Hematopoietic multipotent progenitor cell treated with erythropoietin and hydrocortisone succinate and interleukin-3 and kit ligand, for 6 days (in vitro differentiated cells): ENCODE results near the gene WIPI1.

Source experiments
- DNase-seq: peaks from one replicate; pipeline ENCODE4 v3.0.0-alpha.2; 2015

WIPI1 gene

DNA sequence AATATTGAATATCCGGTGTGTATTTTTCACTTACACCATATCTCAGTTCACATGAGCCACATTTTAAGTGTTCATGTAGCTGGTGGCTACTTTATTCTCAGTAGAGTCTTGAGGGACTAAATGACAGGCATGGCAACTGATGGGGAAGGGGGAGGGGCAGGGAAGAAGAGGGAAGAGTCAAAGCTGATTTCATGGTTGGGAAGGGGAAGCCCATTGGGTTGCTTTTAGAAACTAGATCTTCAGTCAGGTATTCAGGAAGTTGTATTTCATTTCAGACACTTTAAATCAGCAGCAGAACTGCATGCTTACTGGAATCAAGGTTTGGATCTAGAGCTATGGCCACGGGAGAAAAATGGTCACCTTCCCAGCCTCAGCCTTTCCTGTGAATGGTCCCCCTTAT lies 2.9 kb upstream of the WIPI1 start:
- no peak for DNase-seq

DNA sequence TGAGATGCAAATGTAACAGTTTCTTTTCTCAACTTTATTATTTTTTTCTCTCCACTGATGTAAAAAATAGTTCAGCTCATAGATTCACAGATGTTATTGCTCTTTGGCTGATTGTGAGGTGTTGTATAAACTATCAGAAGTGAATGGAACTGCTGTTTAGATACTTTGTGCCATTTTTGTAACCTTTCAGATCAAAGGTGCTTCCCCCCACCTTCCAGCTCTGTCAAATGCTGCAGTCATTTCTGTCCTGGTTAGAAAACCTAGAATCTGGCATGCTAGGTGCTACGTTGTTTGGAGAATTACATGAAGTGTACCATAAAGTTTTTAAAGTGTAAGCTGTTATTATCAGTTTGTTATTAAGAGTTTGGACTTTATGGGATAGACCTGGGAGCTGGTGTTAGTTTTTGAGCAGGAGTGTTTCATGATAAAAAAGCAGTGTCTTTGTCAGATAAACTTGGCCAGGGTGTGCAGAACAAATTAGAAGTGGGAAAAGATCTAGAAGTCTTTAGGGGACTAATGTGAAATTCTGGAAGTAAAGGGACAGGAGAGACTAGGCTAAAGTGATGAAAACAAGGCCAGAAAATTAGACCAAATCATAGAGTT lies 1.8 kb upstream of the WIPI1 start:
- no peak for DNase-seq

DNA sequence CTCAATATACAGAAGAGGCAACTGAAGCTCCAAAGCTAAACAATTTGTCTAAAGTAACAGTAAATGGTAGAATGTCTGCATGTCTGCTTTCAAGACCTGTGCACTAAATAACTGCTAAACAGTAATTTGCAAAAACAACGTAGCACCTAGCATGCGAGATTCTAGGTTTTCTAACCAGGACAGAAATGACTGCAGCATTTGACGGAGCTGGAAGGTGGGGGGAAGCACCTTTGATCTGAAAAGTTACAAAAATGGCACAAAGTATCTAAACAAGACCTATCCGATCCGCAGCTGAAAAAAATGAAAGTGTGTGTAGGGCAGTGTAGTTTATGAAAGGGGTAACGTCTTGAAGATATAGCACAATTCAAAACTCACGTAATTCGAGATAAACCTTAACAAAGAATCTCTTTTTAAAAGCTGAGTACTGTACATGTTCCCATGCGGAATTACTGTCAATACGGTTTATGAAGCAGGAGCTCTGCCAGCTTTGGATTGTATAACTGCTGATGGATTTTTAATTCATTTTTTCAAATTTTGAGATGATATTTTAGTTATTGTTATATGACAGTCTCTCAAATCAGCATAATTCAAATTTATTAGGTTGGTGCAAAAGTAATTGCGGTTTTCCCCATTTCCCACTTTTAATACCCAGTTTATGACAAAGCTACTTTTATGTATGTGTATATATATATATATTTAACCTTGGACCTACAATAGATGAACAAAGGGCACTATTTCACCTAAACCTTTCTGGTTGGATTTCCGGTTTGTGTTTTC lies 1.2 kb upstream of the WIPI1 start:
- no peak for DNase-seq

DNA sequence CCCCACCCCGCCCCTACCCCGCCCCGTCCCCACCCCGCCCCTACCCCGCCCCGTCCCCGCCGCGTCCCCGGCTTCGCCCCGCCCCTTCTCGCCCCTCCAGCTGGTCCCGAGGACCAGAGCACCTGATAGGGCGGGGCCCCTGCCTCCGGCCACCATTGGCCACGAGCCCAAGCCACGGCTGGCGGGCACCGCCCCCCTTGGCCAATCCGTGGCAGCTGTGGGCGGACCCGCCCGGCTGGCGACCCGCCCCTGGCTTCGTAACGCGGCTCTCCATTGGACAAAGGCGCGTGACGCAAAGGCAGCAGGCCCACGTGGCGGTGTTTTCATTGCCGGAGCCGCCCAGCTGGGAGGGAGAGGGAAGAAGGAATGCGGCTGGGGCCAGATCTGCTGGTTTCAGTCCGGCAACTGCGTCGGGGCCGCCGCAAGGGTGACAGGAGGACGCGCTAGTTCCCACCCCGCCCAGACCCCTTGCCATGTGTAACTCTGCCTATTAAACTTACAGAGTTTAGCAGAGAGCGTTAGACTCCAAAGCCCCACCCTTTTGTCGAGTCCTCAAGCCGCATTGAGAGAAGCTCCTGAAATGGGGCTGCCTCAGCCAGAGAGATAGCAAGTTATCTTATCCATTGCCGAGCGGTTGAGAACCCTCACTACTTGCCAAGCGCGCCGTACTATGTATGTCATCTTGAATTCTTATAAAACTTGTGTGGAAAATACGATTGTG lies 403 bp upstream of the WIPI1 start:
- peak; percentile 98 for DNase-seq

DNA sequence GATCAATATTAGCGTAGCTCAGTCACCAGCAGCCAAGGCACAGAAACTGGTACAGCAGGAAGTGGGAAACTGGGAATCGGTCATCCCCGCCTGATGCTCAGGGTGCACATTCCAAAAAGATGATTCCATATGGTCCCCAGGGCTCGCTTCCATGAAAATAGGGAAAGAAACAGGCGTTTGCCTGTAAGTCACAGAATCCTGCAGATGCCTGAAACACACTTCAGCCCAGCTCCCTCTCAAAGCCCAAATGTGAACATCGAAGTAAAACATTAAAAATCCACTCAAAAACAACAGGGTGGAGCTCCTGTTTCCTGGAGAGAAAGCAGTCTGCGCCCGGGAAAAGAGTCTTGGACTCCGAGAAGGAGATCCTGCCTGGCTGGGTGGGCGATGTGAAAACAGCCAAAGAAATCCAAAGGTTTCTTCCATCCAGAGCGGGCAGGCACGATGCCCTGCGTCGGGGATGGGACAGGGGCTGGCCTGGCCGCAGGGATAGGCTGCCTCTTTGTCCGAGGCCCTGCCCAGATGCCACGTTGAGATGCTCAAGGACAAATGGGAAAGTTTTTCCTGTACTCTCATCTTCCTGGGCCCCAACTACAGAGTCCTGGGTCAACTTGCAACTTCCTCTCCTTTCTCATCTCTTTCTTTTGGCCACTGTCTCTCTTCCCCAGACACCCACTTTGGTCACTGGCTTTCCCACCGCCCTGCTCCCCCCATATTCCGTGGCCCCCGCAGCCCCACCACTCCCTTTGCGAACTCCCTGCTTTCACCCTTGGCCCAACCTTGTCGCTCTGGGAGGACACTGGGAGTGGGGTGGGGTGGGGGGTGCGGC lies 743 bp downstream of the WIPI1 start:
- peak; percentile 39 for DNase-seq

DNA sequence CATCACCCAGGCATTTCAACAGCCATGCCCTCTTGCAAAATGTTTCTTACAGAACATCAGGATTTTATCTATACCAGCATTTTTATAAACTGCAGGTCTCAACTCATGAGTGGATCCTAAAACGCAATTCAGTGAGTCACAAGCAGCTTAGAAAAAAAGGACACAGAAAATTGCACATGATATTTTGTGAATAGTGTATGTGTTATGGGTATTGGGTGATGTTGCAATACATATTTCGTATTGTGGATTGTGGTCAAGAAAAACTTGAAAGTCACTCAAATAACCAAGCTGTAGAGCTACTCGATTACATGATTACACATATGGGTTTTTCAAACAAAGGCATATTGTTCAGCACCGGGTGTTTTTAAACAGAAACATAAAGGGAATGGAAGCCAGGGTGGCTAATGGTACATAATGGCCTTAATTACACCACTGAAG lies 1.4 kb downstream of the WIPI1 start:
- DNase-seq, result peak; percentile 63

DNA sequence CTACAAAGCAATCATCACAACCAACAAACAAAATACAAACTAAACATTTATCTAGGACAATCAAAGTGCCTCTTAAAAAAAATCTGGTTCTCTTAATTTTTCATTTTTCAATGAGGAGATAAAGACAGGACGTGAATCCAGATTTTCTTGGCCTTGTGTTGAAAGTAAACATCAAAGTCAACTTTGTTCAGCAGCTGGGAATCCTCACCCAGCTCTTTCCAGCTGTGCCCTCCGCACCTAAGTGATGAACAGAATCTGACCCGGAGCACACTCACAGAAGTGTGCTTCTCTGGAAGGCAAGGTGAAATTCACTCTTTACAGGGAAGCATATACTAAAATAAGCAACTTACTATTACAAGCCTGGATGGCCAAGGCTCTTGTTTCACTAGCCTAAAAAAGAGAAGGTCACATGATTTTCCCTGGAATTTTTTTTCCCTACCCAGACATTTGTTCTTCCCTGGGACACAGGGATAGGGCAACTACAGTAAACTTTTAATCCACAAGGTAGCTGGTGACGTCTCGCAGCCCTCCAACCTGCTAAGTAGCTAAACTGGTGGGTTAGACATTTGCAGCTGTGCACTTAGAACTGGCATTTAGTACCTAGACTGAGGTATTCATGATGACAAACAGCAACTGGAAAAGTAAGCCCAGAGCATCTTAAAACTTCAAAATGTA lies 3.2 kb downstream of the WIPI1 start:
- DNase-seq, result no peak

DNA sequence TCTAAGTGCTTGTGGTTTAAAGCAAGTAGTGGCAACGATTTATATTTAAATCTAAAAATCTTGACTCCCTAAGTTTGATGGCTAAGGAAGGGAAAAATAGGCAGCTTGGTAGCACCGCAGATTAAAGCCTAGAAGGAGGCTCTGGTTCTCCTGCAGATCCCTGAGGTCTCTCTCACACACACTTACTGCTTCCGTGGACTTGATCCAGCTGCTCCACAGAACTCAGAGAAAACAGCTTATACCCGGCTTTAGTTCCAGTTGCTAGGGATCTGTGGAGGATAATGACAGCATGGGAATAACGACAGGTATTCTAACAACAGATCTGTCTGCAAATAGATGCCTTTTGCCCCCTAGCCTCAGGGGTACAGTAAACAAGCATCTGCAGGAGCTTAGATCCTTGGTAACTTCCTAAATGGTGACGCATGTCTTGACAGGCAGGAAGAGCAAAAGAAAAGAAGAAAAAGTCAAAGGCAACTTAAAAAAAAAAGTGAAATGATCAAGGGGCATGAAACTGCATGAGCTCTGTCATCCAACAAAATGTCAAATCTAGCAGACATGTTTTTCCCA lies 4.5 kb downstream of the WIPI1 start:
- no peak for DNase-seq

DNA sequence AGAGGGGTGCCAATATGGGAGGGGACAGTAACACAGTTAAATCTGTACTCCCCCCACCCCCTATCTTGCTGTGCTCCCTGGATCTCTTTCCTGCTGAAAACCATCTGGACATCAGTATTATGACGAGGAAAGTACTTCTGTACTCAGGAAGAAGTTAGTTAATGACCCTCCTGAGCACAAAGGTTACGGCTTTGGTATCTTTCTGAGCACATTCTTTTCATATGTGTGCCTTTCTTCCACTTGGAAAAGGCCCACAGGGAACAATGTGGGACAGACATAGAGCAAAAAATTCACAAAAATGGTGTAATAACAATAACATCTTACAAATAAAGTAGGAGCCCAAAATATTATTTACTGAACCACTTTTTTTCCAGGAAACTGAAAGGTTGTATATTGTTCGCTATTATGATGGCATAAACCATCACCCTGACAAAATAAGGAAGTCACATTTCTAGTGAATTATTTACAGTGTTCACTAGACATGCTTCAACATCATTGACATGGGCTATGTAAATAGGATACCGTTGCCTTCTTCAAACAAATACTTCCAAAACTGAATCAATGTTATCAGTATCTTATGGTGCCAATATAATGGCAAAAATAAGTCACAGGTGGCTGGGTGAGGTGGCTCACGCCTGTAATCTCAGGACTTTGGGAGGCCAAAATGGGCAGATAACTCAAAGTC lies 5.5 kb downstream of the WIPI1 start:
- no peak for DNase-seq

DNA sequence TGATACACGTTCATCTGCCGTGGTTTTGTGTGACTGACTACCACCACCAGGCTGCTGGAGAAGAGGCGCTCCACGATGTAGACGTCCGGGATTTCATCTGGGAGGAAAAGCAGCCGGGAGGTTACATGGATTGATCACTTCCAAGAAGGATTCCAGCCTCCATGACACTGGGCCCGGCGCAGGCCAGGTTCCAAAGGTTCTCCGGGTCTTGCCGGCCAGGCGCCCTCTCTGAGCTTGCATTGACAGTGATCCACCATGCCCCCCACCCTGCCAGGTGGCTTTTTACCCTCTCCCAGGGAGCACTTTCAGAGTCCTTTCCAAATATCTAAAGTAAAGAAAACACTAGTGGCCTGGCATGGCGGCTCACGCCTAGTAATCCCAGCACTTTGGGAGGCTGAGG lies 6.5 kb downstream of the WIPI1 start:
- no peak for DNase-seq

DNA sequence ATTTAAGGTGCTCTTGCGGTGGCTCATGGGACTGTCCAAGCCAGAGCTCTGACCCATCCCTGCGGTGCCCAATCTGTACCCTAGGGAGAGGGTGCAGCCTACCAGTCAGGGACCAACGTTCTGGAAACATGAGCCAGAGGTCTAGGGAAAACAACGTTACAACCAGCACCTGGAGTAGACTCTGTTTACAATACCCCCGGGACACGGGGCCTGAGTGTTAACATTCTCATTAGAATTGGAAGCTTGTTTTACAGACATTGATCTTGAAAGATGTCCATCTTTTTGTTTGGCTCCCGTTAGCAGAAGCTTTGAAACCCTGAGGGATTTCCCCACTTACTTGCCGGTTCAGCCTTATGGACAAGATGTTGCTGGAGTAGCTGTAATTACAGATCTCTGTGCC lies 6.9 kb downstream of the WIPI1 start:
- no peak for DNase-seq

DNA sequence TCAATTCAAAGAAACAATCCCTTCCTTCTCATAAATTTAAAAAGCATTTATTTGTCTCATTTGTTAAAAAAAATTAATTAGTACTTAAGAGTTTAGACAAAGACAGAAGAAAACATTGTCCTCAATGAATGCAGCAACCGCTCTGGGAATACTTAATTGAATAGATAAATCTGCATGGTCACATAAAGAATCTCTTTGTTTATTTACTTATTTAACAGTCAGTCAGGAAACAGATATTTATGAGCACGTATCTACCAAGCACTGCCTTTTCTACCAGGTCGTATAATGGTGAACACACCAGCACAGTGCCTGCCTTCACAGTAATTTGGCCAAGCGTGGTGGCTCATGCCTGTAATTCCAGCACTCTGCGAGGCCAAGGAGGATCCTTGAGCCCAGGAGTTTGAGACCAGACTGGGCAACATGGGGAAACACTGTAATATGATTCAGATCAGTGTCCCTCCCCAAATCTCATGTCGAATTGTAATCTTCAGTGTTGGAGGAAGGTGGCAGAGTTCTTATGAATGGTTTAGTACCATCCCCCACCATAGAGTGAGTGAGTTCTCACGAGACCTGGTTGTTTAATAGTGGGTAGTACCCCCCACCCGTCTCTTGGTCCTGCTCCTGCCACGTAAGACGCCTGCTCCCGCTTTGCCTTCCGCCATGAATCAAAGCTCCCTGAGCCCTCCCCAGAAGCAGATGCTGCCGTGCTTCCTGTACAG lies 8.1 kb downstream of the WIPI1 start:
- DNase-seq, result no peak

DNA sequence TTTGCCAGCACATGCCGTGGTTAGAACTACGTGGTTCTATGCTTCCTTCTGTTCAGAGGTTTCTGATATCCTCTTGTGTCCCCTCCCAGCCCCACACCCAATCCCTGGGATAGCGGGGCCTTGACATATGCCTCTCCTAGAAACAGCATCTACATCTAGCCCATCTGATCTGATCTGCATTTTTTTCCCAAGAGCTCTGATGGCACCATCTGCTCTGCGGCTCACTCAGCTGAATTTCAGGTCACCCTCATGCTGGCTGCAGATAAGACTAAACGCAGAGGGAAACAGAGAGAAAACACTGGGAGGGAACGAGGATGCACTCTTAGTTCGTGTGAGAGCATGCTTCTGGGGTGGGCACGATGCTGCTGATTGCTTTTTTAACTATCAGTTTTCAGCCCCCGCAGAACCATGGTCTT lies 10.7 kb downstream of the WIPI1 start:
- DNase-seq, result peak; percentile 85

DNA sequence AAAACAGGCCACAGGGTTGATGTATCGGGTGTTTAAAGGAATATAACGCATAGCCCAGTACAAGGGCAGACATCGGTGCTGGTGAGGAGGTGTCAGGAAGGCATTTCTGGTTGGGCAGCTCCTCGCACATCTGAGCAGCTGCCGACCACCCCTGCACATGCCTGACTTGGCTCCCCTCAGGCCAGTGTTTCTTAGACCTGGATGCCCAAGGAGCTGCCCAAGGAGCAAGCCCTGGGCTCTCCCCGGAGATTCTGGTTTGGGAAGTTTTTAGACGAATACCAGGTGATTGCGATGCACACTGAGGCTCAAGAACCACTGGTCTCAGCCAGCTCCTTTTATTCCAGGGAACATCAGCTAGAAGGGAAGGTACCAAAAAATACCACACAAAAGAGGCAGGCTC lies 11.6 kb downstream of the WIPI1 start:
- no peak for DNase-seq

DNA sequence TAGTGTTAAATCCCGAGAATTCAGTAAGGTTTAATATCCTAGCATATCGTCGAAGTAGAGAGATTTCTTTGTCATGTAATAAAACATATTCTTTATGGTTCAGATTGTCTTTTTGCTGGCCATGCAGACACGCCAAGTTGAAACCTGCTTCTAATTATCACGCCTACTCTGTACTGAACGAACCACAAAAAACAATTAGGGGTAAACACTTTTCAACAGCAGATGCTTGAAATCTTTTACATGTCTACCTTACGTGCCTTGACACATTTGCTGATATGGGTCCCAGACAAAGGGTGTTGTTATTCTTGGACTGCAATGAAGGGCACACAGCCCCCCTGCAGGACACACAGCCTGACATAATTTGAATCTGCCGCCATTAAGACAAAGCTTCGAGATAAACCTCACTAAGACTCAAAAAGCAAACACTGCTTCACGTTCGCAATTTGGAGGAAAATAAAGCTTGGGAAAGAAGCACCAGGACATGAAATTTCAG lies 13.3 kb downstream of the WIPI1 start:
- DNase-seq, result no peak

DNA sequence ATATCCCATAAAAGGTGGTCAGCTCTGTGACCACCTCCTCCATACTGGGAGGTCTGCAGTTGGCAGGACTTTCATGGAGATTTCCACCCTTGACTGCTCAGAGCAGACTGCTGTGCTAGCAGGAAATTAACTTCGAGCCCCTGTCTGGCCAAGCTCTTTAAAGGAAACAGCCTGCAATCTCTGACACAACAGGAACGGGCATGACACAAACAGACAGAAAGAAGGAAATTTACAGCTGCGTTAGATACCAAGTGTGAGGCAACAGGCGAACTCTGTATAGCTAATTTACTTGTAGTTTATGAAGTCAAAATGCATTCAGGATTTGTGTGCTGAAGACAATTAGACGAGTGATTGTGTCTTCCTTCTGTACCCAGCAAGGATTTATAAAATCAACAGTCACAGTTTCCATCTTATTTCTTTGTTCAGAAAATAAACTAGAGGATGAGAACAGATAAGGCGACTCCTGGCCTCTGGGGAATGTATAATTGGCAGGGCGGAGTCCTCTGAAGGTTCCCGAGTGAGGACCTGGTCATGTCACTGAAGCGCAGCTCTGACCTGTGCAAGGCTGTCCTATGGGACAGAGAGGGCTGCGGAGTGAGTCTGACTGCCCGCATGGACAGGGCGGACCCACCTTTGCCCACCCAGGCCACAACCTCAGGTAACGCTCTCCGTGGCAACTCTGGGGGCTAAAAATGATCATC lies 16.1 kb downstream of the WIPI1 start:
- peak; percentile 59 for DNase-seq

DNA sequence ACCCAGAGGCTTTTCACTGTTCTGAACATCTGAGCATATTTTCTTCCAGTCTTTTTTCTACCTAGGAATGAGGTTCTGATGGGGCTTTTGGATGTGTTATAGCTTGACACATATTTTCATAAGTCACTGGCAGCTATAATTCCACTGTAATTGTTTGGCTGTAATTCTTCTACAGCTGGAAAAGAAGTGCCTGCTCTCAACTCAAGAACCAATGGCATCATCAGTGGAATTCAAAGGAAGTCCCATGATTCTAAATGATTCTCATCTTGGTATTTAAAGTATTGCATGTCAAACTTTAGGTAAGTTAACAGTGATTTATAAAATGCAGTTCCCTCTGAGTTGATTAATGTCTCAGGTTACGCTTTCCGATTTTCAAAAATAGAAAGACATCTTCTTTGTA lies 16.8 kb downstream of the WIPI1 start:
- no peak for DNase-seq

DNA sequence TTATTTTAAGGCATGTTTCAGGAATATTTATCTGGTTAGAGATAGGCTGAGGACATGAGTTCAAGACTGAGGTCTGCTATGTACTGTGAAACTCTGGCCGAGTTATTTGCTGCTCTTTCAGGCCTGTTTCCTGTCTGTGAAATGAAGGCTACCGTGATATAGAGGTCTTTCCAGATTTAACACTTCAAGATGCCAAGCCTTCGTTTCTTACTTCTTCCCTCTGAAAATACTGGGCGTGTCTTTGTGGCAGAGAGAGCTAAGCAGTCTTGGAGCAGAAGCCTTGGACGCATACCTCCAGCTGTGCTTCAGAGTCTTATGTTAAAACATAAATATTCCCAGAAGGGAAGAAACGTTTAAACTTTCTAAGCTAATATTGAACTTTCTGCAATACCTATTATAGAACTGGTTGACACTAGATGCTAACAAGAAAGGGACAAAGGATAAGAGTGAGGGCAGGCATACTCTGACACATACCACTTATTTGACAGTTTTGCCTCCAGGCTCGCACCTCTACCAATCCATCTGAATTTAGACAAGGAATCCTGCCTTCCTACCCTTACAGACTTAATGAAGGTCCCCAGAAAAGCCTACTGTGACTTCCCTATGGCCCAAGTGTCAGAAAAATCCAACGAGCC lies 17.5 kb downstream of the WIPI1 start:
- no peak for DNase-seq

DNA sequence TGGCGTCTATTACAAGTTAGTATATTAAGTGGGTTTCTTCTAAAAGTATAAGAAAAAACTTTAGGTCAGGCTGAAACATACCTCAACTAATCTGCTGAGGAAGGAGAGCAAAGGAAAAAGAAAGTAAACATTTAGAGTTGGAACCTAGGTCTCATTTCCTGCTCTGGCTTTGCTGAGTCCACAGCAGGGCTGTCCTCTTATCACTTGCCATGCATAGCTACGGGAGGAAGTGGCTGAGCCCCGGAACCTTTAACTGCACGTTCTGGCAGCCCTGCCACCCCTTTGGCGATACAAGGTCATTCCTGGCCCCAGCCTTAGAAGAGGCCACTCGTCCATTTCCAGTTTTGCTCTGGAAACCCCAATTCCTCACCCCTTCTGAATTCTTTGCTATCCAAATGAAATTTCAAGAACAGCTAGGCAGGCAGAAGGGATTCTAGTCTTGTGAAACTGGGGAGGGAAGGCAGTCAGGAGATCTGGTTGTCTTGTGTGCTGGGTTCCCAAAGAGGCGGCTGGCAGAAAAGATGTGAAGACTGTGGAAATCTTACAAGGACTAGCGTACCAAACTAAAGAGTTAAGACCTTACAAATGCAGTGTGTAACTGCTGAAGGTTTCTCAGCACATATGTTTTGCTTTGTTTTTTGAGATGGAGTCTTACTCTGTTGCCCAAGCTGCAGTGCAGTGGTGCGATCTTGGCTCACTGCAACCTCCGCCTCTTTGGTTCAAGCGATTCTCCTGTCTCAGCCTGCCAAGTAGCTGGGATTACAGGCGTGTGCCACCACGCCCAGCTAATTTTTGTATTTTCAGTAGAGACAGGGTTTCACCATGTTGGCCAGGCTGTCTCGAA lies 19.1 kb downstream of the WIPI1 start:
- DNase-seq, result peak; percentile 91
